Astrocyte (in vitro differentiated cells and primary cell): ENCODE data around the gene PLCL1.

ENCODE experiments used
- EZH2 ChIP-seq: IDR thresholded peaks from 2 replicates; pipeline ENCODE4 v1.6.1; 2012; ENCODE audit warnings: mild to moderate bottlenecking, low read length, inconsistent platforms; ENCODE audit not compliant: insufficient read depth
- TF ChIP-seq, protein P1 (sequence below): IDR thresholded peaks from 2 replicates; pipeline ENCODE4 v1.5.1; 2011; ENCODE audit warnings: low read depth, mild to moderate bottlenecking, inconsistent platforms, low read length, moderate library complexity; ENCODE audit not compliant: insufficient read depth

DNA sequence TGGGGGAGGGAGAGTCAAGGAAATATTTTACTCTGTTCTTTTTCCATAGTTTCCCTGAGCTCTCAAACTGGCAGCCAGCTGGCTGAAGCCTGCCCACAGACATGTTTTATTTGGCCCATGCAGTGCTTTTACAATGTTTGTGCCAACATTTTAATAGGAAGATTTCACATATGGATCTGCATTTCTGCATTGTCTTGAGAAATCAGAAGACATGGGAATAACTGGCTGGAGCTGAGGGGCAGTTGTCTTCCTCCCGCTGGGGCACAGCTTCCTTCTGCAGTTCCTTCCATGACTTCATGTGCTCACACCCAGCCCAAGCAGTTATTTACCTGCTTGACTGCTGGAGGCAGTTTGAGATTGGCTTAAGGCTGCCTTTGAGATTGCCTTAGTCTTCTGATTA is 74.4 kb downstream of the PLCL1 start:
- TF ChIP-seq, protein P1, sequence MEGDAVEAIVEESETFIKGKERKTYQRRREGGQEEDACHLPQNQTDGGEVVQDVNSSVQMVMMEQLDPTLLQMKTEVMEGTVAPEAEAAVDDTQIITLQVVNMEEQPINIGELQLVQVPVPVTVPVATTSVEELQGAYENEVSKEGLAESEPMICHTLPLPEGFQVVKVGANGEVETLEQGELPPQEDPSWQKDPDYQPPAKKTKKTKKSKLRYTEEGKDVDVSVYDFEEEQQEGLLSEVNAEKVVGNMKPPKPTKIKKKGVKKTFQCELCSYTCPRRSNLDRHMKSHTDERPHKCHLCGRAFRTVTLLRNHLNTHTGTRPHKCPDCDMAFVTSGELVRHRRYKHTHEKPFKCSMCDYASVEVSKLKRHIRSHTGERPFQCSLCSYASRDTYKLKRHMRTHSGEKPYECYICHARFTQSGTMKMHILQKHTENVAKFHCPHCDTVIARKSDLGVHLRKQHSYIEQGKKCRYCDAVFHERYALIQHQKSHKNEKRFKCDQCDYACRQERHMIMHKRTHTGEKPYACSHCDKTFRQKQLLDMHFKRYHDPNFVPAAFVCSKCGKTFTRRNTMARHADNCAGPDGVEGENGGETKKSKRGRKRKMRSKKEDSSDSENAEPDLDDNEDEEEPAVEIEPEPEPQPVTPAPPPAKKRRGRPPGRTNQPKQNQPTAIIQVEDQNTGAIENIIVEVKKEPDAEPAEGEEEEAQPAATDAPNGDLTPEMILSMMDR, result no peak
- TF ChIP-seq EZH2, result no peak
